ENCODE results near the gene FRMD4A.

GRCh38 chr10:13660551-13660920 is 670.2 kb downstream of the FRMD4A start:
- TF ChIP-seq, protein P1, sequence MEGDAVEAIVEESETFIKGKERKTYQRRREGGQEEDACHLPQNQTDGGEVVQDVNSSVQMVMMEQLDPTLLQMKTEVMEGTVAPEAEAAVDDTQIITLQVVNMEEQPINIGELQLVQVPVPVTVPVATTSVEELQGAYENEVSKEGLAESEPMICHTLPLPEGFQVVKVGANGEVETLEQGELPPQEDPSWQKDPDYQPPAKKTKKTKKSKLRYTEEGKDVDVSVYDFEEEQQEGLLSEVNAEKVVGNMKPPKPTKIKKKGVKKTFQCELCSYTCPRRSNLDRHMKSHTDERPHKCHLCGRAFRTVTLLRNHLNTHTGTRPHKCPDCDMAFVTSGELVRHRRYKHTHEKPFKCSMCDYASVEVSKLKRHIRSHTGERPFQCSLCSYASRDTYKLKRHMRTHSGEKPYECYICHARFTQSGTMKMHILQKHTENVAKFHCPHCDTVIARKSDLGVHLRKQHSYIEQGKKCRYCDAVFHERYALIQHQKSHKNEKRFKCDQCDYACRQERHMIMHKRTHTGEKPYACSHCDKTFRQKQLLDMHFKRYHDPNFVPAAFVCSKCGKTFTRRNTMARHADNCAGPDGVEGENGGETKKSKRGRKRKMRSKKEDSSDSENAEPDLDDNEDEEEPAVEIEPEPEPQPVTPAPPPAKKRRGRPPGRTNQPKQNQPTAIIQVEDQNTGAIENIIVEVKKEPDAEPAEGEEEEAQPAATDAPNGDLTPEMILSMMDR (IDR thresholded peaks at IDR 0.05; ENCODE audit: insufficient read depth, low read length, poor library complexity, severe bottlenecking) = no peak
- no peak for TF ChIP-seq EZH2phosphoT487 (conservative IDR thresholded peaks at IDR 0.05; ENCODE audit: low read length)

Measured in SU-DHL-6 (cell line).